T47D (cell line): ENCODE results near the gene FAM168B.

ENCODE experiments used
- DNase-seq, 2 experiments: peaks; one replicate each; pipeline versions ENCODE4 v3.0.0 to v3.0.0-alpha.2; 2011 to 2012; ENCODE audit warnings: low read depth in 1 of 2, low spot score in 1 of 2
- JUND ChIP-seq: IDR thresholded peaks from 2 replicates; pipeline ENCODE4 v1.6.1; 2012; ENCODE audit warnings: low read depth
- in situ Hi-C: cut with HindIII; loops from 2 replicates; pipeline ENCODE4 v1.10.0; 2016; ENCODE audit warnings: low sequenced_read_pairs, low pct_unique_long_range_greater_than_20kb

The FAM168B gene

DNA sequence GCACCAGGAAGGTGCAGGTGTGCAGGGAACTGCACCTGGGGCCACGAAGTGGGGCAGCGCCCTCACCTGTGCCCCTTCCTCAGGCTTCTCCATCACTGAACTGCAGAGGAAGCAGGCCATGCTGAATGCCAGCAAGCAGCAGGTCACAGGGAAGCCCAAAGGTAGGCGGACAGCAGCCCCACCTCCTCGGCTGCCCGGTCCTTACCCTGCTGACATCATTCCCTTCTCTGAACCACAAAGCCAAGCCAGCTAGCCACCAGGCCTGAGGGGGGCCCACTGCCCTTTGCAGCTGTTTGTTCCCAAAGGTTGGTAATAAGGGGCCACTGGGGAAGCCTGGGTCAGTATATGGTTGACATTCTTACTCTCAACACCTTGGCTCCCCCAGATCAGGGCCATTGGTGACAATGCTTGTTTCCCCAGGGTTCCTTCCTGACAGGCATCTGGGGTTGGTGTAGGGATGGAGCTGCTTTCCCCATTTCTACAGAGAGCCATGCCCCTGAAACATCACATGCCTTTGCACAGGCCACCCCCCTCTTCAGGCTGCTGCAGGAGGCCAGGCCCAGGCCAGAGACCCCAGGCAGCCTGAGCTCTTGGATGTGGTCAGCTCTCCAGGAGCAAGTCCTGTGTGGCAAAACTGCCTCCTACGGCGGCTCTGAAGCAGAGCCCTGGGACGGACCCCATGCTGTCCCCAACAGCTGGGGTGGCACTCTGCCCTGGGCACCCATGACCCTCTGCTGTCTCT, 47.8 kb downstream of the FAM168B start:
- no peak for TF ChIP-seq JUND
- in situ Hi-C loops, result no loop called here
- DNase-seq, result no peak

DNA sequence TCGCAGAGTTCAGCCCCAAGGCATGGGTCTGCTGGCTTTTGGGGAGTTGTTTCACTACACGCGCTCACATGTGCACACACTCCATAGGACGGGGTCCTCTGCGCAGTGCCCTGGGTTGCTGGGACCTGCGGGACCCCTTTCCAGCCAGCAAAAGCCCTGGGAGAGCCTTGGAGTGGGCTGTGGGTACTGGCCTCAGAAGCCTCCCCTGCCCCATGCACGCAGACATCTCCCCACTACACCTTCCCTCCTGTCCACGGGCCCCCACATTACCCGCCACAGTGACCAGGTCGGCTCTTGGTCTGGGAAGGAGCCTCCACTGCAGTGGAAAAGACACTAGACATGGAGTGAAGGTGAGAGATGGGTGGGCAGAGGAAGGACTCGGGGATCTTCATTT, 48.5 kb downstream of the FAM168B start:
- DNase-seq, result no peak
- in situ Hi-C loops, result no loop called here
- TF ChIP-seq JUND, result no peak

DNA sequence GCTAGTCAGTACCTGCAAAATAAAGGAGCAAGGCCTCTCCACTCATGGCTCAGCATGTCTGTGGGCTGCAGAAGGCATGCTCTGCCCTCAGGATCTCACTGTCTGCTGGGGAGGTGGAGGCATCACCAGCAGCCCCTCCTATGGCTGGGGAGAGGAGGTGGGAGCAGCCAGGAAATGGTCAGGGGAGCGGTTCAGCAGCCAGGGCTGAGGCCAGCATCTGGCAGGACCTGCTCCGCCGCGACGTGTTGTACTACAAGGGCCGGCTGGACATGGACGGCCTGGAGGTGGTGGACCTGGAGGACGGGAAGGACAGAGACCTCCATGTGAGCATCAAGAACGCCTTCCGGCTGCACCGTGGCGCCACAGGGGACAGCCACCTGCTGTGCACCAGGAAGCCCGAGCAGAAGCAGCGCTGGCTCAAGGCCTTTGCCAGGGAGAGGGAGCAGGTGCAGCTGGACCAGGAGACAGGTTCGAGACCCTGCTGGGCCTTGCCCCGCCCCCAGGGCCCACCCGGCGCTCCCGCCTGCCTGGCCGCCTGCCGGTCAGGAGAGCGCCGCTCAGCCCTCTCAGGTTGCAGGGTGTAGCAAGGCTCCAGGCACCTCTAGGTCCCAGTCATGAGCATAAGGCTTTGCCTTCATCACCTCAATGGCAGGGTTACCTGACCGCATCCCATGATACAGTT, 49.0 kb downstream of the FAM168B start:
- no peak for TF ChIP-seq JUND
- DNase-seq, result no peak
- in situ Hi-C loops, result no loop called here

DNA sequence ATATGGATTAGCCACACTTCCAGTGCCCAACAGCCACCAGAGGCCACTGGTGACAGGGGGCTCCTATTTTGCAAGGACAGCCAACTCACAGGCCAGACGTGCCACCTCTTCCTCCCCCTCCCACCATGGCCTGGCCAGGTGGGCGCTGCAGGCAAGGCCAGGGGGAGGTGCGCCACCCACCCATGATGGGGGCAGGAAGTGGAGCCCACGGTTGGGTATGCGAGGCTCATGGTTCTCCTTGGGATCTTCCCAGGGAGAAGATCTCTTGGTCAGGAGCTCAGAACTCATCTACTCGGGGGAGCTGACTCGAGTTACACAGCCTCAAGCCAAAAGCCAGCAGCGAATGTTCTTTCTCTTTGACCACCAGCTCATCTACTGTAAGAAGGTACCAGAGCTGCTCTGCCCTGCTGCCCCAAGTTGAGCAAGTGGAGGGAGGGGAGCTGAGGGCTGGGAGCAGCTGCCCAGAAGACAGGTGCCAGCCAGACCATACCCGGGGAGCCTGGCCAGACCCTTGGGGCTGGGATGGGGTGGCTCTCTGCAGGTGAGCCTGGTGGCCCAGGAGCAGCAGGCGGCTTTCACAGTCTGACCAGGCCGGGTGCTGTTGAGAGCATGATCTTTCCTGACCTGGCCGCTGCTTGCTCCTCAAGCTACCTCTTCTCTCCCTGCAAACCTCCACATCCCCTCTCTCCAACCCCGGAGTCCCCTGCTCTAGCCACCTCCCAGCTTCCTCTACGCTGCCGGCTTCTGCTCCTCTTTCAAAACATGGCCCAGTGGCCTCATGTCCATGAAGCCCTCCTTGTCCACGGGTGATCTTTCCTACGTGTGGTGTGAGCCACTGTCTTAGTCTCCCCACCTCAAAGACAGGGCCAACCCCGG, 49.8 kb downstream of the FAM168B start:
- no peak for TF ChIP-seq JUND
- in situ Hi-C loops, result no loop called here
- DNase-seq, result no peak

DNA sequence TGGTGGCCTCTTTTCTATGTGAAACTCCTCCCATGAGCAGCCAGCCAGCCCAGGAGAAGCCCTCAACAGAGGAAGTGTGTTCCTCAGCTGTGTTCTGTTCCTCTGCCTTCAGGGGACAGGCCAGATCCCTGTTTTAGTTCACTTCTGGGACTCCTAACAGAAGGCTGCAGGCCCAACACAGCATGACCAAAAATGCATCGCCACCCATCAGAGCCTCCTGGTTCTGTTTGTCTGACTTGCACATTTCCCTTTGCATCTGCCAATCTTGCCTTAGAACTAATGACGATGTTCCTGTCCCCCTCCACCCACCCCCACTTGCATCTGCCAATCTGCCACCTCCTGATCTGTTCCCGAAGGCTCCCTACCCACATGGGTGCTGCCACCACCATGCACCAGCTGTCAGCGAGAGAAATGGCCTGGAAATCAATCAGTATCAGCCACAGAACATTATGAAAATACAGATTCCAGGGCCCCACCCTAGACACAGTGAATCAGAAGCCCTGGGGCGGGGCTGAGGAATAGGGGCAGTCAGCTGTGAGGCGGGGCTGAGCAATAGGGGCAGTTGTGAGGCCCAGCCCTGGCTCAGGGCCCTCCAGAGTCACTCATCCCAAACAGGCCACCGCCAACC, 51.0 kb downstream of the FAM168B start:
- DNase-seq, result no peak
- in situ Hi-C loops, result no loop called here
- TF ChIP-seq JUND, result no peak

DNA sequence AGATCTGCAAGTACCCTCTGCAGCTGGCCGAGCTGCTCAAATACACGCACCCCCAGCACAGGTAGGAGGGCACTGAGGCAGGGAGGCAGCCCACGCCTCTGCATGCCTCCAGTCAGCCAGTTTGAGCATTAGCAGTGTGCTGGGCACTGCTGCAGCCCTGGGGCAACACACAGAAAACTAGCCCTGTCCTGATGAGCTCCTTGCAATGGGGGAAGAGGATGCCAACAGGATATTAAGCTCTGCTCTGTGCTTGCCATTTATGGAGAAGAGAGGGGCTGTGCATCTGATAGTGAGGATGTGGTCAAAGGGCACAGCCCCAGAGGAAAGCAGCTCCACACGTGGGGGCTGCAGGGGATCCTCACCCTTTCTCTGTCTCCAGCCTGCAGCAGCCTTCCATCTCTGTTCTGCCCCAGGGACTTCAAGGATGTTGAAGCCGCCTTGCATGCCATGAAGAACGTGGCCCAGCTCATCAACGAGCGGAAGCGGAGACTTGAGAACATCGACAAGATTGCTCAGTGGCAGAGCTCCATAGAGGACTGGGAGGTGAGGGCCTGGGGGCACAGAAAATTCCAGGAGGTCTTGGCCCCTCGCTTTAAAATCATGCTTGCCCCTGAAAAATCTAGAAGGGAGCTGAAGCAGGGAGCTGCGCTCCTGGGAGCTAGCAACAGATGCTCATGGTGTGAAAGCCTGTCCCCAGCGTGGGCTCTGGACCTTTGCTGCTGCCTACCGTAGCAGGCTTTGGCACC, 51.7 kb downstream of the FAM168B start:
- no peak for TF ChIP-seq JUND

DNA sequence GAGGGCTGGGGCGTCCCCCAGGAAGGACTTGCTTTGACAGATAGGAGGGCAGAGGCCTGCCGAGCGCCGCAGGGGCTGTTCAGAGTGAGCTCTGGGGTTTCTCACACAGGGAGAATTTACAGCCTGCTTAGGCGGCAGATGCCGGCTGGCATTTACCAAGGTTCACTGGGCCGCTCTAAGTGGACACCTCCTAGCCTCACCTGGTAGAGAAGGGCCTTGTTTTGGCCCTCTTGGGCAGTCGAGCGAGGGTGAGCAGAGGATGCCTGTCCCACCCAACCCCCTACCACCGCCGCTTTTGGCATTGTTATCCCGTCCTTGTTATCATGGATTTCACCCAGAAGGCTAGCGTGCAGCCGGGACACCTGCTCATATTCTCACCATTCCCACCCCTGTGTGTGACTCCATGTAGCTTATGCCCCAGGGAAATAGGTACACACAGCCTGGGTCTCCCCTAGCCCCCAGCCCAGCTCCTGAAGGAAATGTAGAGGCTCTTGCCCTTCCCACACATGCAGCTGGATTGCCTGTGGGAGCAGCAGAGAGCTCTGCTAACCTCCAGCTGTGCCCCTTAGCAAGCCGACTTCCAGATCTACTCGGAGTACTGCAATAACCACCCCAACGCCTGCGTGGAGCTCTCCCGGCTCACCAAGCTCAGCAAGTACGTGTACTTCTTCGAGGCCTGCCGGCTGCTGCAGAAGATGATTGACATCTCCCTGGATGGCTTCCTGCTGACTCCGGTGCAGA, 52.4 kb downstream of the FAM168B start:
- TF ChIP-seq JUND, result no peak
- in situ Hi-C loops, result no loop called here
- DNase-seq, result no peak

More for the DNA sequence above, 51.7 kb downstream of the FAM168B start:
- no peak for DNase-seq
- in situ Hi-C loops, result no loop called here

DNA sequence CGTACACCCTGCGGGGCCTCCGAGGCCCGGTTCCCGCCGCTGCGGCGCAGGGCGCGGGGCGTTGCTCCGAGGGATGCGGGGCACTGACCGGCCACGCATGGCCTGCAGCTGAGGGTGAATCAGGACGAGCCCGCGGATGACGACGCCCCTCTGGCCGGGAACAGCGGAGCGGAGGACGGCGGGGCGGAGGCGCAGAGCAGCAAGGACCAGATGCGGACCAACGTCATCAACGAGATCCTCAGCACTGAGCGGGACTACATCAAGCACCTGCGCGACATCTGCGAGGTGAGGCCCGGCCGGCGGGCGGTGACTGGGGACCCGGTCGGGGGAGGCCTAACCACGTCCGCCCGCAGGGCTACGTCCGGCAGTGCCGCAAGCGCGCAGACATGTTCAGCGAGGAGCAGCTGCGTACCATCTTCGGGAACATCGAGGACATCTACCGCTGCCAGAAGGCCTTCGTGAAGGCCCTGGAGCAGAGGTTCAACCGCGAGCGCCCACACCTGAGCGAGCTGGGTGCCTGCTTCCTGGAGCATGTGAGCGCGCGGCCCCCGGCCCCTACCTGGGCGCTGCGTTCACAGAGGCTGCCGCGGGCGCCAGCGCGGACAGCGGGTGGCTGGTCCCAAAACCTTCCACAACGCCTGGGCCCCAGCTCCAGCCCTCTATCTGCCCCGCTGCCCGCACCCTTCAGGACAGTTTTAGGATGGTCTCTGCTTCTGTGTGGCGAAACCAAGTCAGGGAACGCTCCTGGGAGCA, 53.2 kb downstream of the FAM168B start:
- in situ Hi-C loops, result no loop called here
- TF ChIP-seq JUND, result no peak
- DNase-seq, result no peak

DNA sequence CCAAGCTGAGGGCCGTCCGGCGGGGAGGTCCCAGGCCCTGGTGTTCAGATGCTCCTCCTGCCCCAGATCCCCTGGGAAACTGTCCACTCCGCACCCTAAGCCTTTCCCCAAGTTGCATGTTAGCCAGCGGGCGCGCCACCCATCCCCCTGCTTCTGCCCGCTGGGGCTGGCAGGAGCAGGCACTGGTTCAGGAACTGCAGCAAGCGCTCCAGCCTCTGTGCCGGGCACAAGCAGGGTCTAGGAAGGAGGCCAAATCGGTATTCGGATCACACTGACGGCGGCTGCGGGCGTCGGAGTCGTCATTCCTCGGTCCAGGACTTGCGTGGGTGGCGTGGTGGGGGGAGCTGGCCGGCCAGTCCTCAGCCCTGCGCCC, 53.7 kb downstream of the FAM168B start:
- no peak for DNase-seq
- in situ Hi-C loops, result no loop called here
- TF ChIP-seq JUND, result no peak

DNA sequence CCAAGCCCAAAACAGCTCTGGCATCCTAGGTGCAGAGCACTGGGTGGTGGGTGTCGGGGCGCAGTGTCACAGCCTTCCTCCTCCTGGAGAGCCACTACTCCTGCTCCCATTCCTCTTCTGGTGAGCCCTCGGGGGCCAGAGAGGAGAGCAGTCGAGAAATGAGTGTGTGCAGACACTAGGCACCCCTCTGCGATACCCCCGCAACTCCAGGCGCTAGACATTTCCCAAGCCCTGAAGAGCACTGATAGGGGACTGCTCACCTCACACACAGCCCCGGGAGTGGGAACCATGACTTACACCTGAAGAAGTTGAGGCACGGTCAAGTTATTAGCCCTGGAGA, 54.2 kb downstream of the FAM168B start:
- no peak for DNase-seq
- in situ Hi-C loops, result no loop called here
- no peak for TF ChIP-seq JUND
